ENCODE results near the gene CCDC134. TPM values are rescaled to one million over a fixed set of nuclear protein-coding genes. Genes with fewer than 3 reads are reported as not detected.

The CCDC134 gene
- total RNA-seq, 1 experiment from 2014 or later = 16.7 TPM

DNA sequence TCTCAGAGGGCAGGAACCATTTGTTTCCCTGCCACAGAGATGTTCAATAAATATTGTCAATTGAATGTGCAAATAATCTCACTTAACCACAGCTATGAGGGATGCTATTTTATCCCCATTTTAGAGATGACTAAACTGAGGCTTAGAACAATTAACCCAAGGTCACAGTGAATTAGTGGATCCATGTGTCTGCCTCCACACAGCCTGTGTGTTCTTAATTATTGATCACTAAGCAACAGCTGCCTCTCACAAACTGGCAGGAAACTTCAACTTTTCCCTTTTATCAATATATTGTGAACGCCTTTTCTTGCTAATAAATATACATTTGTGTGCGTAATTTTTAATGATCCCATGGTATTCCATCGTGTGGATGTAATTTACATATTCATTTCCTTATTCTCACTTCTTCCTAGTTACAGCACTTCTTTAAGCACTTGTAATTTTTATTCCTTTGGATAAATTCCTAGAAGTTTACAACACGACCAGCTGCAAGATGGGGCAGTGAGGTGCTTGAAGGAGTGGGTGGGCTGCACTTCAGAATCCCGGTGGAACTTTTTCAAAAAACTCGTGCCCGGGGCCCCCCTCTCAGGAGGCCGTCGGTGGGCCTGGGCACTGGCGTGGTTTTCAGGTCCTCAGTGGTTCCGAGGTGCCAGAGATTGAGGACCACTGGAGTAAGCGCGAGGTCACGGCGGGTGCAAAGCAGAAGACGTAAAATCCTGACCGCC, 31.5 kb downstream of the CCDC134 start:
- ChIA-PET POLR2A (no interaction called here), CTCF (interaction anchor here (0.5 to 1.0 kb wide), 3 partner anchors 10 to 147 kb away, joined by 3 to 8 read pairs (median 4); no protein-coding TSS in a partner anchor)
- BruUV-seq (replicated peaks) = TSS peak; percentile 95

More for the DNA sequence above, 31.5 kb downstream of the CCDC134 start:
- TF ChIP-seq CTCF (IDR thresholded peaks at IDR 0.05) = no peak
- TF ChIP-seq TCF7L2 (IDR thresholded peaks at IDR 0.05; ENCODE audit: low read depth, low read length) = no peak
- no peak for TF ChIP-seq REST (IDR thresholded peaks at IDR 0.05; ENCODE audit: insufficient read depth in 1 of 2, low read depth in 2 of 2, low read length in 1 of 2)
- no peak for TF ChIP-seq POLR2AphosphoS5 (IDR thresholded peaks at IDR 0.05; ENCODE audit: low read depth, low read length)
- no peak for TF ChIP-seq SIN3A (IDR thresholded peaks at IDR 0.05; ENCODE audit: borderline replicate concordance, insufficient read depth, low read depth, low read length)
- ATAC-seq (no peak), DNase-seq (ENCODE audit: low read depth, low spot score) (no peak)
- in situ Hi-C loops (cut with HindIII; ENCODE audit: low pct_unique_long_range_greater_than_20kb, low sequenced_read_pairs) (no loop called here), intact Hi-C loops (cut with micrococcal nuclease; ENCODE audit: unreplicated experiment) (no loop called here)
- peak overlapping the region; percentile 96 for H3K27ac ChIP-seq (ENCODE audit: low read length)
- no peaks in the 10 kb centered on the region for H3K27me3 ChIP-seq (ENCODE audit: control insufficient read depth, insufficient read depth, low read length)
- no peaks in the 10 kb centered on the region for H3K9me3 ChIP-seq (ENCODE audit: control insufficient read depth, insufficient read depth, low read depth, low read length)
- peak overlapping the region; percentile 51 to 68 for H3K4me3 ChIP-seq (ENCODE audit: low read depth in 2 of 2, low read length in 2 of 2)
- peaks cover 4% of the 10 kb centered on the region; the same call in 1 of the 2 replicates for H3K36me3 ChIP-seq (ENCODE audit: control insufficient read depth, insufficient read depth, low read length)
- H3K4me1 ChIP-seq (ENCODE audit: control insufficient read depth, insufficient read depth, low read length) = peaks cover 17% of the 10 kb centered on the region
